GM12892 (cell line): ENCODE data around the gene GPR55.

ENCODE experiments used
- POLR2A ChIP-seq: IDR thresholded peaks from 2 replicates; pipeline ENCODE4 v1.6.1; 2011; ENCODE audit warnings: low read depth, low read length, control low read depth
- TAF1 ChIP-seq: IDR thresholded peaks from 2 replicates; pipeline ENCODE4 v1.6.1; 2011; ENCODE audit warnings: low read depth, mild to moderate bottlenecking, control low read depth, low read length, borderline replicate concordance

- no peak for TF ChIP-seq POLR2A
- TF ChIP-seq TAF1: no peak
Measured at GRCh38 chr2:230906471-230907230, 18.4 kb downstream of the GPR55 start.
